Neuronal stem cell (in vitro differentiated cells): ENCODE measurements around the gene TLE1.

Experiments used
- DNase-seq: peaks from one replicate; pipeline ENCODE4 v3.0.0-alpha.2; 2013; ENCODE audit warnings: low spot score
- H2AFZ ChIP-seq: one replicate; pipeline ENCODE4 v1.6.1; 2013; ENCODE audit warnings: mild to moderate bottlenecking, low read length, inconsistent platforms
- H2AK5ac ChIP-seq: 2 replicates; pipeline ENCODE4 v1.6.1; 2013; ENCODE audit warnings: low read depth, mild to moderate bottlenecking, inconsistent platforms, low read length, moderate library complexity, mixed read lengths
- H2BK120ac ChIP-seq: 2 replicates; pipeline ENCODE4 v1.6.1; 2013; ENCODE audit warnings: low read depth, mild to moderate bottlenecking, inconsistent platforms, low read length, moderate library complexity, mixed read lengths
- H2BK12ac ChIP-seq: one replicate; pipeline ENCODE4 v1.6.1; 2013; ENCODE audit warnings: low read length, inconsistent platforms
- H2BK15ac ChIP-seq: 2 replicates; pipeline ENCODE4 v1.6.1; 2013; ENCODE audit warnings: mild to moderate bottlenecking, low read length, inconsistent platforms, mixed read lengths
- H2BK5ac ChIP-seq: one replicate; pipeline ENCODE4 v1.6.1; 2013; ENCODE audit warnings: inconsistent platforms, mild to moderate bottlenecking, low read length, moderate library complexity
- H3K14ac ChIP-seq: one replicate; pipeline ENCODE4 v1.6.1; 2013; ENCODE audit warnings: low read length, inconsistent platforms
- H3K18ac ChIP-seq: 2 replicates; pipeline ENCODE4 v1.6.1; 2013; ENCODE audit warnings: low read length, inconsistent platforms
- H3K23ac ChIP-seq: 2 replicates; pipeline ENCODE4 v1.6.1; 2013; ENCODE audit warnings: low read depth, mild to moderate bottlenecking, mixed read lengths, low read length, inconsistent platforms; ENCODE audit not compliant: poor library complexity
- H3K27ac ChIP-seq: replicated peaks from 3 replicates; pipeline ENCODE4 v1.5.1; 2013; ENCODE audit warnings: low read length, inconsistent platforms
- H3K27me3 ChIP-seq, 3 experiments: 2 replicates each; pipeline ENCODE4 v1.6.1; 2013; ENCODE audit warnings: low read length in 3 of 3, mild to moderate bottlenecking in 2 of 3, inconsistent platforms in 1 of 3, low read depth in 1 of 3, mixed read lengths in 1 of 3, moderate library complexity in 1 of 3; ENCODE audit not compliant: control insufficient read depth in 3 of 3, insufficient read depth in 3 of 3
- H3K36me3 ChIP-seq, 2 donors: replicated peaks in 1 of 2; 2 replicates each; pipeline ENCODE4 v1.6.1; 2013; ENCODE audit warnings: low read length in 2 of 2; ENCODE audit not compliant: control insufficient read depth in 2 of 2, insufficient read depth in 2 of 2
- H3K4ac ChIP-seq: 2 replicates; pipeline ENCODE4 v1.6.1; 2013; ENCODE audit warnings: inconsistent platforms, mild to moderate bottlenecking, low read length, moderate library complexity
- H3K4me1 ChIP-seq, 2 donors: 1 replicate in 1 of 2; 2 replicates in 1 of 2; pipeline ENCODE4 v1.6.1; 2013; ENCODE audit warnings: low read length in 2 of 2, low read depth in 1 of 2; ENCODE audit not compliant: control insufficient read depth in 2 of 2, insufficient read depth in 1 of 2
- H3K4me2 ChIP-seq: one replicate; pipeline ENCODE4 v1.6.1; 2013; ENCODE audit warnings: mild to moderate bottlenecking, low read length, inconsistent platforms; ENCODE audit not compliant: insufficient read depth, poor library complexity, severe bottlenecking
- H3K4me3 ChIP-seq, 2 donors: 2 replicates each; pipeline ENCODE4 v1.5.1; 2013; ENCODE audit warnings: low read length in 2 of 2, mild to moderate bottlenecking in 2 of 2, inconsistent platforms in 1 of 2, moderate library complexity in 1 of 2
- H3K79me1 ChIP-seq: one replicate; pipeline ENCODE4 v1.6.1; 2013; ENCODE audit warnings: low read depth, mild to moderate bottlenecking, inconsistent platforms, low read length, moderate library complexity
- H3K9ac ChIP-seq: one replicate; pipeline ENCODE4 v1.6.1; 2013; ENCODE audit warnings: mild to moderate bottlenecking, low read depth, low read length, inconsistent platforms; ENCODE audit not compliant: poor library complexity
- H3K9me3 ChIP-seq, 2 donors: replicated peaks in 1 of 2; 2 replicates each; pipeline versions ENCODE3 to v1.6.1; 2013; ENCODE audit warnings: low read length in 2 of 2, mild to moderate bottlenecking in 2 of 2, inconsistent platforms in 1 of 2, low read depth in 1 of 2, mixed read lengths in 1 of 2, moderate library complexity in 1 of 2; ENCODE audit not compliant: control insufficient read depth in 2 of 2, insufficient read depth in 1 of 2
- H4K8ac ChIP-seq: one replicate; pipeline ENCODE4 v1.6.1; 2013; ENCODE audit warnings: low read depth, mild to moderate bottlenecking, inconsistent platforms, low read length, moderate library complexity
- H4K91ac ChIP-seq: one replicate; pipeline ENCODE4 v1.6.1; 2013; ENCODE audit warnings: low read length, low read depth, mild to moderate bottlenecking, inconsistent platforms; ENCODE audit not compliant: poor library complexity
- WGBS, 2 donors: extraction: QIAGEN DNeasy Blood & Tissue Kit; methylation state at CpG; one replicate each; pipeline ENCODE4 v1.1.7; 2013; ENCODE audit warnings: missing lambda C conversion rate in 2 of 2, mixed read lengths in 1 of 2; ENCODE audit not compliant: insufficient read length in 2 of 2, insufficient replicate concordance in 1 of 2; ENCODE audit errors: extremely low coverage in 2 of 2; 5-methylcytosine and 5-hydroxymethylcytosine counted together

TLE1 gene

GRCh38 chr9:81673310-81673709, 16.0 kb downstream of the TLE1 start:
- Histone ChIP-seq H2BK12ac (no peak overlapping the region), H2BK120ac (no peak overlapping the region), H2BK15ac (no peak overlapping the region), H3K4me2 (no peak overlapping the region), H3K27me3 (no peaks in the 10 kb centered on the region), H3K23ac (no peak overlapping the region), H2BK5ac (no peak overlapping the region), H3K79me1 (peaks cover 2% of the 10 kb centered on the region), H3K36me3 (peaks cover 2 to 44% of the 10 kb centered on the region in 2 donors), H3K9ac (no peak overlapping the region), H3K4ac (no peak overlapping the region), H4K91ac (no peak overlapping the region), H3K9me3 (peaks cover 0 to 3% of the 10 kb centered on the region in 2 donors), H3K18ac (no peak overlapping the region), H3K4me1 (peaks cover 6 to 15% of the 10 kb centered on the region in 2 donors), H3K14ac (no peak overlapping the region), H2AFZ (no peak overlapping the region), H2AK5ac (no peak overlapping the region), H4K8ac (no peak overlapping the region), H3K27ac (no peak overlapping the region), H3K4me3 (no peak overlapping the region)
- DNase-seq = no peak
- no CpG with 5 or more reads among the region's 5 CpGs for WGBS, 2 donors

GRCh38 chr9:81671880-81672280, 17.5 kb downstream of the TLE1 start:
- Histone ChIP-seq H2BK15ac (no peak overlapping the region), H3K4me1 (peaks cover 6 to 15% of the 10 kb centered on the region in 2 donors), H3K23ac (no peak overlapping the region), H2AK5ac (no peak overlapping the region), H2BK12ac (no peak overlapping the region), H2AFZ (no peak overlapping the region), H2BK120ac (no peak overlapping the region), H3K9ac (no peak overlapping the region), H3K4ac (no peak overlapping the region), H3K18ac (no peak overlapping the region), H3K4me3 (no peak overlapping the region), H3K36me3 (peaks cover 2 to 39% of the 10 kb centered on the region in 2 donors), H3K27me3 (no peaks in the 10 kb centered on the region), H4K8ac (no peak overlapping the region), H2BK5ac (no peak overlapping the region), H3K4me2 (no peak overlapping the region), H3K79me1 (peaks cover 2% of the 10 kb centered on the region), H3K14ac (no peak overlapping the region), H3K27ac (no peak overlapping the region), H4K91ac (no peak overlapping the region), H3K9me3 (peaks cover 0 to 3% of the 10 kb centered on the region in 2 donors)
- WGBS, 2 donors = no CpG with 5 or more reads among the region's 3 CpGs
- no peak for DNase-seq

- no peak overlapping the region for H2BK5ac ChIP-seq
- no peak overlapping the region for H3K4me2 ChIP-seq
- no peak overlapping the region for H2AK5ac ChIP-seq
- H4K8ac ChIP-seq = no peak overlapping the region
- no peak overlapping the region for H2AFZ ChIP-seq
- H3K27ac ChIP-seq = no peak overlapping the region
- peaks cover 2% of the 10 kb centered on the region for H3K79me1 ChIP-seq
- no CpG with 5 or more reads among the region's 6 CpGs for WGBS, 2 donors
- peaks cover 2 to 29% of the 10 kb centered on the region in 2 donors for H3K36me3 ChIP-seq
- H3K4me1 ChIP-seq = peaks cover 11 to 28% of the 10 kb centered on the region in 2 donors
- no peak overlapping the region for H2BK120ac ChIP-seq
- no peak overlapping the region for H3K18ac ChIP-seq
- H3K14ac ChIP-seq = no peak overlapping the region
- no peak overlapping the region for H2BK12ac ChIP-seq
- no peak overlapping the region for H3K4me3 ChIP-seq
- no peak overlapping the region for H4K91ac ChIP-seq
- H3K23ac ChIP-seq = no peak overlapping the region
- H2BK15ac ChIP-seq = no peak overlapping the region
- H3K27me3 ChIP-seq = no peaks in the 10 kb centered on the region
- no peak for DNase-seq
- no peak overlapping the region for H3K4ac ChIP-seq
- H3K9ac ChIP-seq = no peak overlapping the region
- H3K9me3 ChIP-seq = peaks cover 0 to 3% of the 10 kb centered on the region in 2 donors
These were observed 19.5 kb downstream of the TLE1 start for GRCh38 chr9:81669866-81670265.

GRCh38 chr9:81669041-81669651, 20.2 kb downstream of the TLE1 start:
- Histone ChIP-seq H3K4me3 (no peak overlapping the region), H3K9me3 (peaks cover 0 to 3% of the 10 kb centered on the region in 2 donors), H3K14ac (no peak overlapping the region), H2BK120ac (no peak overlapping the region), H3K27me3 (no peaks in the 10 kb centered on the region), H2AK5ac (no peak overlapping the region), H2BK15ac (no peak overlapping the region), H4K91ac (no peak overlapping the region), H3K27ac (no peak overlapping the region), H3K9ac (no peak overlapping the region), H3K18ac (no peak overlapping the region), H3K23ac (no peak overlapping the region), H3K4me2 (no peak overlapping the region), H4K8ac (no peak overlapping the region), H2AFZ (no peak overlapping the region), H2BK5ac (no peak overlapping the region), H3K79me1 (peaks cover 2% of the 10 kb centered on the region), H3K36me3 (peaks cover 2 to 25% of the 10 kb centered on the region in 2 donors), H3K4ac (no peak overlapping the region), H2BK12ac (no peak overlapping the region), H3K4me1 (peaks cover 14 to 34% of the 10 kb centered on the region in 2 donors)
- no peak for DNase-seq
- WGBS, 2 donors = no CpG with 5 or more reads among the region's 5 CpGs
